ENCODE results near the gene CFAP54. TPM values are rescaled to one million over a fixed set of nuclear protein-coding genes. Genes with fewer than 3 reads are reported as not detected.

Gene CFAP54
- total and polyA plus RNA-seq, 2 experiments from 2014 or later = 0.07 to 0.76 TPM

DNA sequence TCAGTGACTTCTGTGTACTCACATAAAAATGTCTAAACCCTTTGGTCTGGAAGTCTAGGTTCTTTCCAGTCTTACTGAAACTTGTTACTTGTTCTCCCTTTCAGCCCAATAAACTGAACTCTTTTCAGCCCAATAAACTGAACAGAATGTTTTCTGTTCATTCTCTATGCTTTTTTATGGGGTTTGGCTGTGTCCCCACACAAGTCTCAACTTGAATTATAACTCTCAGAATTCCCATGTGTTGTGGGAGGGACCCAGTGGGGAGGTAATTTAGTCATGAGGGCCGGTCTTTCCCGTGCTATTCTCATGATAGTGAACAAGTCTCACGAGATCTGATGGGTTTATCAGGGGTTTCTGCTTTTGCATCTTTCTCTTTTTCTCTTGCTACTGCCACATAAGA lies 402.7 kb downstream of the CFAP54 start:
- no peak overlapping the region for H2AFZ ChIP-seq
- H3K4me2 ChIP-seq = no peak overlapping the region
- H3K4me1 ChIP-seq (ENCODE audit: insufficient read depth) = no peaks in the 10 kb centered on the region
- no peaks in the 10 kb centered on the region for H4K20me1 ChIP-seq (replicated peaks; ENCODE audit: insufficient read depth)
- H3K27me3 Mint-ChIP-seq (ENCODE audit: insufficient read depth, low read depth, poor library complexity) = no peaks in the 10 kb centered on the region
- H3K27ac ChIP-seq (ENCODE audit: low read depth) = no peak overlapping the region
- no peaks in the 10 kb centered on the region; the same call in 1 of the 2 replicates for H3K36me3 ChIP-seq (ENCODE audit: insufficient read depth)
- H3K4me1 Mint-ChIP-seq = peaks cover 4% of the 10 kb centered on the region; the same call in 1 of the 3 replicates
- no peaks in the 10 kb centered on the region for H3K27me3 ChIP-seq (ENCODE audit: insufficient read depth)
- no peaks in the 10 kb centered on the region for H3F3A ChIP-seq (replicated peaks; ENCODE audit: low read depth)
- no peak overlapping the region for H3K4me3 ChIP-seq
- H3K9me2 ChIP-seq (ENCODE audit: insufficient read depth) = peaks cover 4% of the 10 kb centered on the region
- TF ChIP-seq JUNB (IDR thresholded peaks at IDR 0.05; ENCODE audit: unreplicated experiment) = no peak
- DNase-seq (ENCODE audit: low spot score) (no peak), ATAC-seq (no peak)
- no peaks in the 10 kb centered on the region for H3K79me2 ChIP-seq (replicated peaks; ENCODE audit: insufficient read depth)
- peaks cover 17% of the 10 kb centered on the region for H3K9me3 Mint-ChIP-seq
- peaks cover 13% of the 10 kb centered on the region; the same call in 2 of the 3 replicates for H3K36me3 Mint-ChIP-seq (ENCODE audit: low read depth)
- H3K4me3 Mint-ChIP-seq = no peak overlapping the region
- no peak overlapping the region for H3K27ac Mint-ChIP-seq

DNA sequence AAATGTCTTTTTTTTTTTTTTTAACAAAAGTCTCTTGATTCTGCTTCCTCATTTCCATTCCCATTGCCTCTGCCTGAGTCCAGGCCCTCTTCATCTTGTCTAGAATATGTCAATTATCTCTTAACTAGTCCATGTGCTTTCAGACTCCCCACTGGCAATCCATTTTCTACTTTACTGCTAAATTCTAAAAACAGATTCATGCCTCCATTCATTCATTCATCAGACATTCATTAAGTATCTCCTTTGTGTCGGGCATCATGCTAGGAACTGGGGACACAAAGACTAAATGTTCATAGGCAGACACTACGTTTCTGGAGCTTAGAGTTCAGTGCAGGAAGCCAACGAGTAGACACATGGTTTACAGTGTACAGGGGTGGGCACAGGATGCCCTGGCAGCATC lies 408.0 kb downstream of the CFAP54 start:
- Histone ChIP-seq H3K4me1 (ENCODE audit: insufficient read depth) (no peaks in the 10 kb centered on the region), H2AFZ (no peak overlapping the region), H3K79me2 (replicated peaks; ENCODE audit: insufficient read depth) (no peaks in the 10 kb centered on the region), H4K20me1 (replicated peaks; ENCODE audit: insufficient read depth) (no peaks in the 10 kb centered on the region), H3K4me2 (no peak overlapping the region), H3F3A (replicated peaks; ENCODE audit: low read depth) (no peaks in the 10 kb centered on the region), H3K27ac (ENCODE audit: low read depth) (no peak overlapping the region), H3K4me3 (no peak overlapping the region), H3K36me3 (ENCODE audit: insufficient read depth) (no peaks in the 10 kb centered on the region; the same call in 1 of the 2 replicates), H3K27me3 (ENCODE audit: insufficient read depth) (no peaks in the 10 kb centered on the region), H3K9me2 (ENCODE audit: insufficient read depth) (peaks cover 10% of the 10 kb centered on the region)
- peaks cover 16% of the 10 kb centered on the region for H3K9me3 Mint-ChIP-seq
- H3K36me3 Mint-ChIP-seq (ENCODE audit: low read depth) = peaks cover 12% of the 10 kb centered on the region; the same call in 2 of the 3 replicates
- no peak overlapping the region for H3K27ac Mint-ChIP-seq
- peaks cover 2% of the 10 kb centered on the region for H3K27me3 Mint-ChIP-seq (ENCODE audit: insufficient read depth, low read depth, poor library complexity)
- ATAC-seq = no peak
- no peak for DNase-seq (ENCODE audit: low spot score)
- no peaks in the 10 kb centered on the region for H3K4me1 Mint-ChIP-seq
- H3K4me3 Mint-ChIP-seq = no peak overlapping the region
- TF ChIP-seq ZNF114 (CRISPR knock-in tag; IDR thresholded peaks at IDR 0.05) (no peak), STAT1 (IDR thresholded peaks at IDR 0.05; ENCODE audit: unreplicated experiment) (no peak), ZNF331 (CRISPR knock-in tag; IDR thresholded peaks at IDR 0.05; ENCODE audit: low read depth) (no peak), NANOG (IDR thresholded peaks at IDR 0.05; ENCODE audit: borderline replicate concordance) (no peak), POLR2AphosphoS5 (IDR thresholded peaks at IDR 0.05; ENCODE audit: low read depth) (no peak), JUNB (IDR thresholded peaks at IDR 0.05; ENCODE audit: unreplicated experiment) (no peak)
- TF ChIP-seq, protein P1, sequence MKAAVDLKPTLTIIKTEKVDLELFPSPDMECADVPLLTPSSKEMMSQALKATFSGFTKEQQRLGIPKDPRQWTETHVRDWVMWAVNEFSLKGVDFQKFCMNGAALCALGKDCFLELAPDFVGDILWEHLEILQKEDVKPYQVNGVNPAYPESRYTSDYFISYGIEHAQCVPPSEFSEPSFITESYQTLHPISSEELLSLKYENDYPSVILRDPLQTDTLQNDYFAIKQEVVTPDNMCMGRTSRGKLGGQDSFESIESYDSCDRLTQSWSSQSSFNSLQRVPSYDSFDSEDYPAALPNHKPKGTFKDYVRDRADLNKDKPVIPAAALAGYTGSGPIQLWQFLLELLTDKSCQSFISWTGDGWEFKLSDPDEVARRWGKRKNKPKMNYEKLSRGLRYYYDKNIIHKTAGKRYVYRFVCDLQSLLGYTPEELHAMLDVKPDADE (IDR thresholded peaks at IDR 0.05) = no peak
- TF ChIP-seq, protein P2, sequence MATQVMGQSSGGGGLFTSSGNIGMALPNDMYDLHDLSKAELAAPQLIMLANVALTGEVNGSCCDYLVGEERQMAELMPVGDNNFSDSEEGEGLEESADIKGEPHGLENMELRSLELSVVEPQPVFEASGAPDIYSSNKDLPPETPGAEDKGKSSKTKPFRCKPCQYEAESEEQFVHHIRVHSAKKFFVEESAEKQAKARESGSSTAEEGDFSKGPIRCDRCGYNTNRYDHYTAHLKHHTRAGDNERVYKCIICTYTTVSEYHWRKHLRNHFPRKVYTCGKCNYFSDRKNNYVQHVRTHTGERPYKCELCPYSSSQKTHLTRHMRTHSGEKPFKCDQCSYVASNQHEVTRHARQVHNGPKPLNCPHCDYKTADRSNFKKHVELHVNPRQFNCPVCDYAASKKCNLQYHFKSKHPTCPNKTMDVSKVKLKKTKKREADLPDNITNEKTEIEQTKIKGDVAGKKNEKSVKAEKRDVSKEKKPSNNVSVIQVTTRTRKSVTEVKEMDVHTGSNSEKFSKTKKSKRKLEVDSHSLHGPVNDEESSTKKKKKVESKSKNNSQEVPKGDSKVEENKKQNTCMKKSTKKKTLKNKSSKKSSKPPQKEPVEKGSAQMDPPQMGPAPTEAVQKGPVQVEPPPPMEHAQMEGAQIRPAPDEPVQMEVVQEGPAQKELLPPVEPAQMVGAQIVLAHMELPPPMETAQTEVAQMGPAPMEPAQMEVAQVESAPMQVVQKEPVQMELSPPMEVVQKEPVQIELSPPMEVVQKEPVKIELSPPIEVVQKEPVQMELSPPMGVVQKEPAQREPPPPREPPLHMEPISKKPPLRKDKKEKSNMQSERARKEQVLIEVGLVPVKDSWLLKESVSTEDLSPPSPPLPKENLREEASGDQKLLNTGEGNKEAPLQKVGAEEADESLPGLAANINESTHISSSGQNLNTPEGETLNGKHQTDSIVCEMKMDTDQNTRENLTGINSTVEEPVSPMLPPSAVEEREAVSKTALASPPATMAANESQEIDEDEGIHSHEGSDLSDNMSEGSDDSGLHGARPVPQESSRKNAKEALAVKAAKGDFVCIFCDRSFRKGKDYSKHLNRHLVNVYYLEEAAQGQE (IDR thresholded peaks at IDR 0.05; ENCODE audit: unreplicated experiment) = no peak
- TF ChIP-seq, protein P3, sequence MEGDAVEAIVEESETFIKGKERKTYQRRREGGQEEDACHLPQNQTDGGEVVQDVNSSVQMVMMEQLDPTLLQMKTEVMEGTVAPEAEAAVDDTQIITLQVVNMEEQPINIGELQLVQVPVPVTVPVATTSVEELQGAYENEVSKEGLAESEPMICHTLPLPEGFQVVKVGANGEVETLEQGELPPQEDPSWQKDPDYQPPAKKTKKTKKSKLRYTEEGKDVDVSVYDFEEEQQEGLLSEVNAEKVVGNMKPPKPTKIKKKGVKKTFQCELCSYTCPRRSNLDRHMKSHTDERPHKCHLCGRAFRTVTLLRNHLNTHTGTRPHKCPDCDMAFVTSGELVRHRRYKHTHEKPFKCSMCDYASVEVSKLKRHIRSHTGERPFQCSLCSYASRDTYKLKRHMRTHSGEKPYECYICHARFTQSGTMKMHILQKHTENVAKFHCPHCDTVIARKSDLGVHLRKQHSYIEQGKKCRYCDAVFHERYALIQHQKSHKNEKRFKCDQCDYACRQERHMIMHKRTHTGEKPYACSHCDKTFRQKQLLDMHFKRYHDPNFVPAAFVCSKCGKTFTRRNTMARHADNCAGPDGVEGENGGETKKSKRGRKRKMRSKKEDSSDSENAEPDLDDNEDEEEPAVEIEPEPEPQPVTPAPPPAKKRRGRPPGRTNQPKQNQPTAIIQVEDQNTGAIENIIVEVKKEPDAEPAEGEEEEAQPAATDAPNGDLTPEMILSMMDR (conservative IDR thresholded peaks at IDR 0.05; ENCODE audit: low read depth in 2 of 2) = no peak
- TF ChIP-seq, protein P4, sequence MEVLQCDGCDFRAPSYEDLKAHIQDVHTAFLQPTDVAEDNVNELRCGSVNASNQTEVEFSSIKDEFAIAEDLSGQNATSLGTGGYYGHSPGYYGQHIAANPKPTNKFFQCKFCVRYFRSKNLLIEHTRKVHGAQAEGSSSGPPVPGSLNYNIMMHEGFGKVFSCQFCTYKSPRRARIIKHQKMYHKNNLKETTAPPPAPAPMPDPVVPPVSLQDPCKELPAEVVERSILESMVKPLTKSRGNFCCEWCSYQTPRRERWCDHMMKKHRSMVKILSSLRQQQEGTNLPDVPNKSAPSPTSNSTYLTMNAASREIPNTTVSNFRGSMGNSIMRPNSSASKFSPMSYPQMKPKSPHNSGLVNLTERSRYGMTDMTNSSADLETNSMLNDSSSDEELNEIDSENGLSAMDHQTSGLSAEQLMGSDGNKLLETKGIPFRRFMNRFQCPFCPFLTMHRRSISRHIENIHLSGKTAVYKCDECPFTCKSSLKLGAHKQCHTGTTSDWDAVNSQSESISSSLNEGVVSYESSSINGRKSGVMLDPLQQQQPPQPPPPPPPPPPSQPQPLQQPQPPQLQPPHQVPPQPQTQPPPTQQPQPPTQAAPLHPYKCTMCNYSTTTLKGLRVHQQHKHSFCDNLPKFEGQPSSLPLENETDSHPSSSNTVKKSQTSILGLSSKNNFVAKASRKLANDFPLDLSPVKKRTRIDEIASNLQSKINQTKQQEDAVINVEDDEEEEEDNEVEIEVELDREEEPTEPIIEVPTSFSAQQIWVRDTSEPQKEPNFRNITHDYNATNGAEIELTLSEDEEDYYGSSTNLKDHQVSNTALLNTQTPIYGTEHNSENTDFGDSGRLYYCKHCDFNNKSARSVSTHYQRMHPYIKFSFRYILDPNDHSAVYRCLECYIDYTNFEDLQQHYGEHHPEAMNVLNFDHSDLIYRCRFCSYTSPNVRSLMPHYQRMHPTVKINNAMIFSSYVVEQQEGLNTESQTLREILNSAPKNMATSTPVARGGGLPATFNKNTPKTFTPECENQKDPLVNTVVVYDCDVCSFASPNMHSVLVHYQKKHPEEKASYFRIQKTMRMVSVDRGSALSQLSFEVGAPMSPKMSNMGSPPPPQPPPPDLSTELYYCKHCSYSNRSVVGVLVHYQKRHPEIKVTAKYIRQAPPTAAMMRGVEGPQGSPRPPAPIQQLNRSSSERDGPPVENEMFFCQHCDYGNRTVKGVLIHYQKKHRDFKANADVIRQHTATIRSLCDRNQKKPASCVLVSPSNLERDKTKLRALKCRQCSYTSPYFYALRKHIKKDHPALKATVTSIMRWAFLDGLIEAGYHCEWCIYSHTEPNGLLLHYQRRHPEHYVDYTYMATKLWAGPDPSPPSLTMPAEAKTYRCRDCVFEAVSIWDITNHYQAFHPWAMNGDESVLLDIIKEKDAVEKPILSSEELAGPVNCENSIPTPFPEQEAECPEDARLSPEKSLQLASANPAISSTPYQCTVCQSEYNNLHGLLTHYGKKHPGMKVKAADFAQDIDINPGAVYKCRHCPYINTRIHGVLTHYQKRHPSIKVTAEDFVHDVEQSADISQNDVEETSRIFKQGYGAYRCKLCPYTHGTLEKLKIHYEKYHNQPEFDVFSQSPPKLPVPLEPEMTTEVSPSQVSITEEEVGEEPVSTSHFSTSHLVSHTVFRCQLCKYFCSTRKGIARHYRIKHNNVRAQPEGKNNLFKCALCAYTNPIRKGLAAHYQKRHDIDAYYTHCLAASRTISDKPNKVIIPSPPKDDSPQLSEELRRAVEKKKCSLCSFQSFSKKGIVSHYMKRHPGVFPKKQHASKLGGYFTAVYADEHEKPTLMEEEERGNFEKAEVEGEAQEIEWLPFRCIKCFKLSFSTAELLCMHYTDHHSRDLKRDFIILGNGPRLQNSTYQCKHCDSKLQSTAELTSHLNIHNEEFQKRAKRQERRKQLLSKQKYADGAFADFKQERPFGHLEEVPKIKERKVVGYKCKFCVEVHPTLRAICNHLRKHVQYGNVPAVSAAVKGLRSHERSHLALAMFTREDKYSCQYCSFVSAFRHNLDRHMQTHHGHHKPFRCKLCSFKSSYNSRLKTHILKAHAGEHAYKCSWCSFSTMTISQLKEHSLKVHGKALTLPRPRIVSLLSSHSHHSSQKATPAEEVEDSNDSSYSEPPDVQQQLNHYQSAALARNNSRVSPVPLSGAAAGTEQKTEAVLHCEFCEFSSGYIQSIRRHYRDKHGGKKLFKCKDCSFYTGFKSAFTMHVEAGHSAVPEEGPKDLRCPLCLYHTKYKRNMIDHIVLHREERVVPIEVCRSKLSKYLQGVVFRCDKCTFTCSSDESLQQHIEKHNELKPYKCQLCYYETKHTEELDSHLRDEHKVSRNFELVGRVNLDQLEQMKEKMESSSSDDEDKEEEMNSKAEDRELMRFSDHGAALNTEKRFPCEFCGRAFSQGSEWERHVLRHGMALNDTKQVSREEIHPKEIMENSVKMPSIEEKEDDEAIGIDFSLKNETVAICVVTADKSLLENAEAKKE (CRISPR knock-in tag; IDR thresholded peaks at IDR 0.05) = no peak
